Esophagus squamous epithelium (tissue), 5 donors: Measurements from ENCODE around the gene CHIT1. TPM values are rescaled to one million over a fixed set of nuclear protein-coding genes. Genes with fewer than 3 reads are reported as not detected.

Source experiments
- DNase-seq: peaks from one replicate; lab custom pipeline; 2025; lab: John Stamatoyannopoulos, UW
- H3K27ac ChIP-seq, 4 donors: fragments of 200-600 bp; sonication (generic); one replicate each; pipeline ENCODE4 v1.5.1; 2016 to 2019; ENCODE audit warnings: mild to moderate bottlenecking in 1 of 4
- H3K27me3 ChIP-seq, 4 donors: fragments of 200-600 bp; sonication (generic); 1 replicate in 3 of 4; 2 replicates in 1 of 4; pipeline versions ENCODE4 v1.5.1 to v1.6.0; 2017 to 2021; ENCODE audit warnings: antibody characterized with exemption in 1 of 4
- H3K36me3 ChIP-seq, 3 donors: fragments of 200-600 bp; sonication (generic); one replicate each; pipeline ENCODE4 v1.5.1; 2016 to 2019
- H3K4me1 ChIP-seq, 3 donors: fragments of 200-600 bp; sonication (generic); one replicate each; pipeline ENCODE4 v1.5.1; 2017 to 2019
- H3K4me3 ChIP-seq, 4 donors: fragments of 200-600 bp; sonication (generic); 1 replicate in 3 of 4; 2 replicates in 1 of 4; pipeline ENCODE4 v1.5.1; 2016 to 2019; ENCODE audit warnings: mild to moderate bottlenecking in 2 of 4, moderate library complexity in 1 of 4
- H3K9me3 ChIP-seq, 3 donors: fragments of 200-600 bp; sonication (generic); one replicate each; pipeline ENCODE4 v1.5.1; 2016 to 2019
- POLR2A ChIP-seq, 4 donors: fragments of 450-650 bp; IDR thresholded peaks; one replicate each; pipeline ENCODE4 v1.6.1; 2017; ENCODE audit warnings: antibody characterized with exemption in 4 of 4, mild to moderate bottlenecking in 4 of 4, moderate library complexity in 3 of 4
- whole genome bisulfite sequencing, 2 donors: methylation state at CpG; one replicate each; pipeline ENCODE4 v1.1.5; 2018; 5-methylcytosine and 5-hydroxymethylcytosine counted together
- intact Hi-C: fragments of 100-400 bp; cut with DNase I; formaldehyde crosslinking; loops from one replicate; pipeline ENCODE4 v1.15.0; 2022
- total RNA-seq, 4 donors: library from RNA; depleted of rRNA; stranded (reverse); fragments of >200 nt; gene quantifications; one replicate each; pipeline ENCODE4 v1.1.0, GENCODE V29; 2016
- TF ChIP-seq, protein P1 (sequence below), 6 experiments: fragments of 450-650 bp in 4 of 6; fragments of 200-600 bp in 2 of 6; sonication (generic) in 2 of 6; IDR thresholded peaks; one replicate each; pipeline ENCODE4 v1.5.1; 2016 to 2019; ENCODE audit warnings: antibody characterized with exemption in 6 of 6, mild to moderate bottlenecking in 4 of 6, moderate library complexity in 4 of 6
- donor health status: DM: yes; HTN: yes; CAD: no.

The CHIT1 gene
- total RNA-seq, 4 donors from 2014 or later = 1.00 TPM; not detected in 3

DNA sequence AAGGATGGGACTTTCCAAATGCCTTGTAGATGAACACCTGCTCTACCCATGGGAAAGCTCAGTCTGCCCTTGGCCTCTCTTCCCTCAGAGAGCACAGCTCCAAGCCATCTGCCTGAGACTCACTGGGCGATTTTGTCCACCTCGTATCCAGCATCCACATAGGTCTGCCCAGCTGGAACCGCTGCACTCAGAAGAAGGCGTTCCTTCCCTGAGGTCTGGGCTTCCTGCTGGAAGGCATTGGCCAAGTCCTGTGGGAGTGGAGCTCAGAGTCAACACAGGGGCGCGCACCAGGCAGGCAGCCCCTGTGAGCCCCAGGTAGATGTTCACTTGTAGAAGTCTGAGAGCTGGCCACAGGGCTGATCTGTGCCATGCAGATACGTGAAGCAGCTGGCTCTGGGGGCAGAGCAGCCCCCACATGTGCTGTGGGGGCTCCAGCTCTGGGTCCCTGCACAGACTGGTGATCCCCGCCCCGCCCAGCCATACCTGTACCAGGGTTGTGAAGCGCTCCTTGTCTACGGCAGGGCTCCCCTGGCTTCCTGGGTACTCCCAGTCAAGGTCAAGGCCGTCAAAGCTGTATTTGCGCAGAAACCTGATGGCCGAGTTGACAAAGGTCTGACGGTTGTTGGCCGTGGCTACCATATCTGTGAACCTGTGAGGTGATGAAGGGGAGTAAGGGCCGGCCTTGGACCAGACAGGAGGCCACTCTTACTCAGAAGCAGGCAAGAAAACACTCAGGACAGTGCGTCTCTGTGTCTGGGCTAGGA is 6.3 kb downstream of the CHIT1 start:
- intact Hi-C loops = no loop called here
- no peaks in the 10 kb centered on the region for H3K36me3 ChIP-seq
- no peaks in the 10 kb centered on the region for H3K4me1 ChIP-seq
- no peaks in the 10 kb centered on the region for H3K9me3 ChIP-seq
- DNase-seq = no peak
- WGBS, 2 donors = 64 to 79% methylated on average over 4 to 5 of the region's 18 CpGs
- TF ChIP-seq, protein P1, sequence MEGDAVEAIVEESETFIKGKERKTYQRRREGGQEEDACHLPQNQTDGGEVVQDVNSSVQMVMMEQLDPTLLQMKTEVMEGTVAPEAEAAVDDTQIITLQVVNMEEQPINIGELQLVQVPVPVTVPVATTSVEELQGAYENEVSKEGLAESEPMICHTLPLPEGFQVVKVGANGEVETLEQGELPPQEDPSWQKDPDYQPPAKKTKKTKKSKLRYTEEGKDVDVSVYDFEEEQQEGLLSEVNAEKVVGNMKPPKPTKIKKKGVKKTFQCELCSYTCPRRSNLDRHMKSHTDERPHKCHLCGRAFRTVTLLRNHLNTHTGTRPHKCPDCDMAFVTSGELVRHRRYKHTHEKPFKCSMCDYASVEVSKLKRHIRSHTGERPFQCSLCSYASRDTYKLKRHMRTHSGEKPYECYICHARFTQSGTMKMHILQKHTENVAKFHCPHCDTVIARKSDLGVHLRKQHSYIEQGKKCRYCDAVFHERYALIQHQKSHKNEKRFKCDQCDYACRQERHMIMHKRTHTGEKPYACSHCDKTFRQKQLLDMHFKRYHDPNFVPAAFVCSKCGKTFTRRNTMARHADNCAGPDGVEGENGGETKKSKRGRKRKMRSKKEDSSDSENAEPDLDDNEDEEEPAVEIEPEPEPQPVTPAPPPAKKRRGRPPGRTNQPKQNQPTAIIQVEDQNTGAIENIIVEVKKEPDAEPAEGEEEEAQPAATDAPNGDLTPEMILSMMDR (IDR thresholded peaks at IDR 0.05) = no peak
- no peak for TF ChIP-seq POLR2A (IDR thresholded peaks at IDR 0.05)
- H3K4me3 ChIP-seq = no peak overlapping the region
- no peak overlapping the region for H3K27ac ChIP-seq
- peaks cover 0 to 33% (median 0%) of the 10 kb centered on the region in 4 donors for H3K27me3 ChIP-seq

DNA sequence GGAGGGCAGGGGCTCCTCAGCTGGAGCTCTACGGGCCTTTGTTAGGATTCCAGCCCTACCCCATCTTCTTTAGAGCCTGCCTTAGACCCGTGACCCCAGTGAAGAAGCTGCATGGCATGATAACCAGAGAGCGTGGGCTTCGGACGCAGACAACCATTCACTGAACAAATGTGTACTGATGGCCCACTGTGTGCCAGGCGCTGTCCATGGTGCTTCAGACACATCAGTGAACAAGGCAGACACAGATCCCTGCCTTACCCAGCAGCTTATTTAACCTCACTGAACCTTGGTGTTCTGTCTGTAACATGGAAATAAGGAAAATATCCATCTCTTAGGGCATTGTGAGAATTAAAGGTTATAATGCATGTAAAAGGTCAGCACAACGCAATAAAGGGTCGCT is 9.5 kb downstream of the CHIT1 start:
- 84 to 92% methylated on average over 4 to 8 of the region's 8 CpGs for WGBS, 2 donors
- TF ChIP-seq, protein P1 (IDR thresholded peaks at IDR 0.05) = no peak
- no peak for TF ChIP-seq POLR2A (IDR thresholded peaks at IDR 0.05)
- Histone ChIP-seq H3K36me3 (no peaks in the 10 kb centered on the region), H3K4me3 (no peak overlapping the region), H3K4me1 (peaks cover 0 to 5% (median 0%) of the 10 kb centered on the region in 3 donors), H3K27me3 (peaks cover 0 to 35% (median 0%) of the 10 kb centered on the region in 4 donors), H3K27ac (no peak overlapping the region), H3K9me3 (no peaks in the 10 kb centered on the region)
- DNase-seq = no peak
- intact Hi-C loops = loop anchor here (5.0 kb wide), 2 partner anchors 103 to 183 kb away; no protein-coding TSS in a partner anchor

DNA sequence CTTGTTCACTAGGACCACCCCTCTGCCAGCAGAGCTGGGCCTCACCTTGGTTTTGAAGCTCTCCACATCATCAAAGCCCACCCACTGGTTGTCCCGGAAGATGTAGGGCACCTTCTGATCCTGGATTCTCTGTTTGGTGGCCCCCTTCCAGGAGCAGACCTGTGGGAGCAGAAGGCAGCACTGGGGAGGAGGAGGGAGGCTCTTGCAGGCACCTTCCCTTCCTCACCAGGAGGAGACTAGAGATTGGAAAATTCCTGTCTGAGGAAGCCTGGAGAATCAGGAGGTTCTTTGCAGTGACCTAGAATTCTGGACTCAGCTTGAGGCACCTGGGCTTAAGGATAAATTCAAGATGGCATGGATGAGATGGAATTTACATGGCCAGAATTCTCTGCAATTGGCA is 10.3 kb downstream of the CHIT1 start:
- peaks cover 0 to 5% (median 0%) of the 10 kb centered on the region in 3 donors for H3K4me1 ChIP-seq
- H3K27me3 ChIP-seq = peaks cover 0 to 31% (median 0%) of the 10 kb centered on the region in 4 donors
- WGBS, 2 donors = no CpG with 5 or more reads among the region's 1 CpG
- TF ChIP-seq POLR2A (IDR thresholded peaks at IDR 0.05) = no peak
- TF ChIP-seq, protein P1 (IDR thresholded peaks at IDR 0.05) = no peak
- no peaks in the 10 kb centered on the region for H3K36me3 ChIP-seq
- H3K27ac ChIP-seq = no peak overlapping the region
- H3K9me3 ChIP-seq = no peaks in the 10 kb centered on the region
- no peak for DNase-seq
- no peak overlapping the region for H3K4me3 ChIP-seq
- intact Hi-C loops = loop anchor here (5.0 kb wide), 2 partner anchors 102 to 182 kb away; no protein-coding TSS in a partner anchor

DNA sequence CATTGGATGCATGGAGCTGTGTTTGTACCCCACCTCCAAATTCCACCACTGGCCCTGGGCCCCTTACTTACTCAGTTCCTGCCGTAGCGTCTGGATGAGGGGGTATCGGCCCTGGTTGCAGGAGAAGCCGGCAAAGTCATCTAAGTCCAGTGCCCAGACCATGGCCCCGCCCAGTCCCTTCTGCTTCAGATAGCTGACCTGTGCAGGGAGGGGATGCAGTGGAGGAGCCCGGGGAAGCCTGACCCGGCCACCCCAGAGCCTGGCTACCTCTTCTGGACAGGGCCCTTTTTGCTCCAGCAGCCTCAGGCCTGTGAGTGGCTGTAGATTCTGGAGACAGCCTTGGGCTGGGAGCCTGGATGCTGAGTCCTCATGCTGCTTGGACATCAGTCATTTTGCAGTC is 11.8 kb downstream of the CHIT1 start:
- Histone ChIP-seq H3K36me3 (no peaks in the 10 kb centered on the region), H3K27ac (no peak overlapping the region), H3K27me3 (peaks cover 0 to 22% (median 0%) of the 10 kb centered on the region in 4 donors), H3K4me1 (peaks cover 0 to 5% (median 0%) of the 10 kb centered on the region in 3 donors), H3K9me3 (no peaks in the 10 kb centered on the region), H3K4me3 (no peak overlapping the region)
- WGBS, 2 donors = 60 to 68% methylated on average over 1 to 4 of the region's 7 CpGs
- intact Hi-C loops = loop anchor here (5.0 kb wide), 2 partner anchors 100 to 180 kb away; no protein-coding TSS in a partner anchor
- no peak for DNase-seq
- no peak for TF ChIP-seq POLR2A (IDR thresholded peaks at IDR 0.05)
- TF ChIP-seq, protein P1 (IDR thresholded peaks at IDR 0.05) = no peak

DNA sequence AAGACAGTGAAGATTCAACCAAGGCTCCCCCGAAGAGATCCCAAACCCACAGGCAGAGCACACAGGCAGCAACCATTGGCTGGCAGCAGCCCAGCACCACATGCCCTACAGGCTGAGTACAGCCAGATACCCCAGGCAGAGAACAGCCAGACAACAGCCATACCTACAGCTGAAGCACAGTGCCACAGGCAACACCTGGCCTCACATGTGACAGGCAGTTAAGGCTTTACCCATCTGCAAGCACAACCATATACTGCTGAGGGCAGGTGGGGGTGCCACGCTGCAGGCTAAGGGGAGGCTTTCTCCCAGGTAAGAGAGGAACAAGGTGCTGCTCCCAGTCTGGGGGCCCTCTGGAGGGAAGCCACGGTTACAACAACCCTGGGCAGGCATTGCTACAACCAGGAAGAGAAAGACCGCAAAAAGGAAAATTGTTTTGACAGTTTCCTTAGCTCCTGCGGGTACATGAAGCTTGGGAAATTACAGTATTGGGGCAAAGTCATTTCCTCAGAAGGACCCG is 12.3 kb downstream of the CHIT1 start:
- Histone ChIP-seq H3K27me3 (peaks cover 0 to 22% (median 0%) of the 10 kb centered on the region in 4 donors), H3K9me3 (no peaks in the 10 kb centered on the region), H3K27ac (no peak overlapping the region), H3K4me1 (peaks cover 0 to 5% (median 0%) of the 10 kb centered on the region in 3 donors), H3K4me3 (no peak overlapping the region), H3K36me3 (no peaks in the 10 kb centered on the region)
- 17 to 40% methylated on average over 3 to 6 of the region's 6 CpGs for whole genome bisulfite sequencing, 2 donors
- intact Hi-C loops = loop anchor here (5.0 kb wide), 2 partner anchors 100 to 180 kb away; no protein-coding TSS in a partner anchor
- TF ChIP-seq POLR2A (IDR thresholded peaks at IDR 0.05) = no peak
- TF ChIP-seq, protein P1 (IDR thresholded peaks at IDR 0.05) = no peak
- DNase-seq = no peak
